ENCODE data around the gene FAM171A1.
"Not testable (repeated sequence)": the region's sequence is repeated elsewhere in the genome, so short reads cannot be mapped to it uniquely, and the experiment has no call there.

Gene FAM171A1

GRCh38 chr10:15300145-15300544, 70.9 kb downstream of the FAM171A1 start:
- FAIRE-seq (no peak), DNase-seq (ENCODE audit: extremely low spot score, insufficient read length, low read depth) (no peak)

GRCh38 chr10:15296701-15297100, 74.4 kb downstream of the FAM171A1 start:
- FAIRE-seq (no peak), DNase-seq (ENCODE audit: extremely low spot score, insufficient read length, low read depth) (no peak)

GRCh38 chr10:15295537-15296325, 75.4 kb downstream of the FAM171A1 start:
- DNase-seq (ENCODE audit: extremely low spot score, insufficient read length, low read depth) (no peak), FAIRE-seq (no peak)

- no peak for DNase-seq (ENCODE audit: extremely low spot score, insufficient read length, low read depth)
- no peak for FAIRE-seq
Measured at GRCh38 chr10:15293862-15294842, 76.9 kb downstream of the FAM171A1 start.

GRCh38 chr10:15290671-15291070, 80.4 kb downstream of the FAM171A1 start:
- no peak for DNase-seq (ENCODE audit: extremely low spot score, insufficient read length, low read depth)
- FAIRE-seq = no peak

GRCh38 chr10:15290150-15290549, 80.9 kb downstream of the FAM171A1 start:
- FAIRE-seq (no peak), DNase-seq (ENCODE audit: extremely low spot score, insufficient read length, low read depth) (no peak)

- FAIRE-seq (no peak), DNase-seq (ENCODE audit: extremely low spot score, insufficient read length, low read depth) (no peak)
Measured at GRCh38 chr10:15280974-15281373, 90.1 kb downstream of the FAM171A1 start.

GRCh38 chr10:15280462-15280861, 90.6 kb downstream of the FAM171A1 start:
- DNase-seq (ENCODE audit: extremely low spot score, insufficient read length, low read depth) = no peak
- no peak for FAIRE-seq

- FAIRE-seq = no peak
- no peak for DNase-seq (ENCODE audit: extremely low spot score, insufficient read length, low read depth)
Measured at GRCh38 chr10:15279236-15279635, 91.9 kb downstream of the FAM171A1 start.

- FAIRE-seq = no peak
- DNase-seq (ENCODE audit: extremely low spot score, insufficient read length, low read depth) = no peak
Measured at GRCh38 chr10:15278786-15279185, 92.3 kb downstream of the FAM171A1 start.

GRCh38 chr10:15276039-15276438, 95.0 kb downstream of the FAM171A1 start:
- FAIRE-seq = not testable (repeated sequence)

GRCh38 chr10:15269838-15270237, 101.3 kb downstream of the FAM171A1 start:
- not testable (repeated sequence) for FAIRE-seq

More at GRCh38 chr10:15276039-15276438, 95.0 kb downstream of the FAM171A1 start:
- DNase-seq (ENCODE audit: extremely low spot score, insufficient read length, low read depth) = not testable (repeated sequence)

GRCh38 chr10:15267496-15267895, 103.6 kb downstream of the FAM171A1 start:
- DNase-seq (ENCODE audit: extremely low spot score, insufficient read length, low read depth) (no peak), FAIRE-seq (no peak)

More at GRCh38 chr10:15269838-15270237, 101.3 kb downstream of the FAM171A1 start:
- not testable (repeated sequence) for DNase-seq (ENCODE audit: extremely low spot score, insufficient read length, low read depth)

GRCh38 chr10:15266117-15266516, 105.0 kb downstream of the FAM171A1 start:
- FAIRE-seq (no peak), DNase-seq (ENCODE audit: extremely low spot score, insufficient read length, low read depth) (no peak)

- FAIRE-seq (no peak), DNase-seq (ENCODE audit: extremely low spot score, insufficient read length, low read depth) (no peak)
Measured at GRCh38 chr10:15265558-15265957, 105.5 kb downstream of the FAM171A1 start.

- FAIRE-seq (no peak), DNase-seq (ENCODE audit: extremely low spot score, insufficient read length, low read depth) (no peak)
Measured at GRCh38 chr10:15265056-15265455, 106.0 kb downstream of the FAM171A1 start.

- DNase-seq (ENCODE audit: extremely low spot score, insufficient read length, low read depth) = no peak
- FAIRE-seq = no peak
Measured at GRCh38 chr10:15263657-15264323, 107.3 kb downstream of the FAM171A1 start.

- no peak for DNase-seq (ENCODE audit: extremely low spot score, insufficient read length, low read depth)
- FAIRE-seq = no peak
Measured at GRCh38 chr10:15262036-15262713, 108.9 kb downstream of the FAM171A1 start.

GRCh38 chr10:15259136-15259535, 112.0 kb downstream of the FAM171A1 start:
- DNase-seq (ENCODE audit: extremely low spot score, insufficient read length, low read depth) (no peak), FAIRE-seq (no peak)

- DNase-seq (ENCODE audit: extremely low spot score, insufficient read length, low read depth) (no peak), FAIRE-seq (no peak)
Measured at GRCh38 chr10:15258255-15258654, 112.8 kb downstream of the FAM171A1 start.

Data from GM18507 (cell line).